Mucosa of stomach (tissue), 1 donor: Measurements from ENCODE around the gene LRRC49.
"Not testable (repeated sequence)": the region's sequence is repeated elsewhere in the genome, so short reads cannot be mapped to it uniquely, and the experiment has no call there.

Source experiments
- H3K27me3 ChIP-seq: one replicate; pipeline ENCODE4 v1.7.0; 2013; ENCODE audit warnings: mild to moderate bottlenecking, low read length; ENCODE audit not compliant: control insufficient read depth, insufficient read depth
- H3K36me3 ChIP-seq: one replicate; pipeline ENCODE4 v1.7.0; 2013; ENCODE audit warnings: low read length; ENCODE audit not compliant: control insufficient read depth, insufficient read depth
- H3K4me1 ChIP-seq: one replicate; pipeline ENCODE4 v1.7.0; 2013; ENCODE audit warnings: mild to moderate bottlenecking, low read length; ENCODE audit not compliant: control insufficient read depth, insufficient read depth
- H3K4me3 ChIP-seq: one replicate; pipeline ENCODE4 v1.7.0; 2013; ENCODE audit warnings: low read length
- H3K9ac ChIP-seq: one replicate; pipeline ENCODE4 v1.7.0; 2013; ENCODE audit warnings: mild to moderate bottlenecking, low read length, moderate library complexity
- H3K9me3 ChIP-seq: one replicate; pipeline ENCODE4 v1.7.0; 2013; ENCODE audit warnings: mild to moderate bottlenecking, low read length, moderate library complexity; ENCODE audit not compliant: control insufficient read depth
- donor health status: Pancreatic carcinoma.

The LRRC49 gene

DNA sequence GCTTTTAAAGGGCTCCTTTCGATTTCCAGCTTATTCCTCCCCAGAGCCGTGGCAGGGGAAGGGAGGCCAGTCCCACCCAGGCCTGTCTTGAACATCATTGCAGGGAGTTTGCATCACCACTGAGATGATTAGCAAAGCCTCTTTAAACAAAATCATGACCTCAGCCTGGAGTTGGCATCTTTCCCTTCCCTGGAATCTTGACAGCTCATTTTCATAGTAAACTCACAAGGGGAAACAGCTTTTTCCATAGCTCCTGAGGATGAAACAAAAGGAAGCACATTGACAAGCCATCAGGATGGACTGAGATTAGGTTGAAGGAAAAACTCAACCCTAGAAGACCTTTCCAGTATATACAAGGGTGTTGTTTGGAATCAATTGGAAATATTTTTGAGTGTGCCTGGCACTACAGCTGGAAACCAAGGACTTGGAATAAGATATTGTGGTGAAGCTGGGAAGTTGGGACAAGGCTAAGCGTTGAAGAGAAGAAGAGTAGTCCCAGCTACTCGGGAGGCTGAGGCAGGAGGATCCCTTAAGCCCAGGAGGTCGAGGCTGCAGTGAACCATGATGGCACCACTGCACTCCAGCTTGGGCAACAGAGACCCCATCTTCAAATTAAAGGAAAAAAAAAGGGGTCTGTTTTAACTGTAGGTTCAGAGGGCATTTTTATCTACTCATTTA, 35.6 kb upstream of the LRRC49 start:
- Histone ChIP-seq H3K27me3 (peaks cover 29% of the 10 kb centered on the region), H3K9ac (no peak overlapping the region), H3K36me3 (no peaks in the 10 kb centered on the region), H3K9me3 (no peaks in the 10 kb centered on the region), H3K4me3 (no peak overlapping the region), H3K4me1 (no peaks in the 10 kb centered on the region)

DNA sequence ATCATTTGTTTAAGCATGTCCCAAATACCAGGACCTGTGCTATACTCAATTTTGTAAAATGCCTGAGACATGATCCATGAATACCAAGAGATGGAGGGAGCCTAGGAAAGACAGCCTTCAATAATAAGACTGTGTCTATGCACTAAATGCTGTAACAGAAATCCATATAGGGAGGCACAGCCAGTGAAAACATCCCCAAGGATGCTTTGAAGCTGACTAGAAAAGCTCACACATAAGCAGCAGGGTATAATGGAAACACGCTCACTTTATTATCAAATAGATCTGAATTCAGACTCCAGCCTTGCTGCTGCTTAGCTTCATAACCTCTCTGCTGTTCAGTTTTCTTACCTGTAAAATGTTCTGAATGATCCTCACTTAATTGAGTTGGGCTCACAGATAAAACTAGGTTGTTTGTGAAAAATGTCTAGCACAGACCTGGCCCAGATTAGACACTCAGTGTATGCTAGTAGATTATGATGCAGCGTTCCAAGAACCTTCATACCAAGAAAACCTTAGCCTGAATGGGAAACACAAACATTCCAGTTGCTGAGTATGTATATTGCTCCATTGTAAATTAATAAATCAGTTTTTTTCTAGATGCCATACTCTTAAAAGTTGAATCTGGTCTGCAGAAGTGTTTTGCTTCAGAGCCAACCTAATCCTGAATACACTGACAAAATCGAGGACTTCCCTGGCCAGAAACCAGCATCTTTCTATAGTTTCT, 34.9 kb upstream of the LRRC49 start:
- Histone ChIP-seq H3K9ac (no peak overlapping the region), H3K27me3 (peaks cover 22% of the 10 kb centered on the region), H3K36me3 (no peaks in the 10 kb centered on the region), H3K9me3 (no peaks in the 10 kb centered on the region), H3K4me1 (no peaks in the 10 kb centered on the region), H3K4me3 (no peak overlapping the region)

DNA sequence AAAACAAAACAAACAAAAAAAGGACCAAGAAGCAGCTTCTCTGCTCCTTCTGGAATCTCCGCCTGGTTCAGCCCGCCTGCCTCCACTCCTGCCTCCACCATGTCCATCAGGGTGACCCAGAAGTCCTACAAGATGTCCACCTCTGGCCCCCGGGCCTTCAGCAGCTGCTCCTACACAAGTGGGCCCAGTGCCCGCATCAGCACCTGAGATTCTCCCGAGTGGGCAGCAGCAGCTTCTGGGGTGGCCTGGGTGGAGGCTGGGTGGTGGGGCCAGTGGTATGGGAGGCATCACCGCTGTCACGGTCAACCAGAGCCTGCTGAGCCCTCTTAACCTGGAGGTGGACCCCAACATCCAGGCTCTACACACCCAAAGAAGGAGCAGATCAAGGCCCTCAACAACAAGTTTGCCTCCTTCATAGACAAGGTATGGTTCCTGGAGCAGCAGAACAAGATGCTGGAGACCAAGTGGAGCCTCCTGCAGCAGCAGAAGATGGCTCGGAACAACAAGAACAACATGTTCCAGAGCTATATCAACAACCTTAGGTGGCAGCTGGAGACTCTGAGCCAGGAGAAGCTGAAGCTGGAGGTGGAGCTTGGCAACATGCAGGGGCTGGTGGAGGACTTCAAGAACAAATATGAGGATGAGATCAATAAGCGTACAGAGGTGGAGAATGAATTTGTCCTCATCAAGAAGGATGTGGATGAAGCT, 33.9 kb upstream of the LRRC49 start:
- H3K4me3 ChIP-seq, H3K9me3 ChIP-seq, H3K9ac ChIP-seq, H3K4me1 ChIP-seq, H3K36me3 ChIP-seq: not testable (repeated sequence)
- H3K27me3 ChIP-seq, result peaks cover 11% of the 10 kb centered on the region

DNA sequence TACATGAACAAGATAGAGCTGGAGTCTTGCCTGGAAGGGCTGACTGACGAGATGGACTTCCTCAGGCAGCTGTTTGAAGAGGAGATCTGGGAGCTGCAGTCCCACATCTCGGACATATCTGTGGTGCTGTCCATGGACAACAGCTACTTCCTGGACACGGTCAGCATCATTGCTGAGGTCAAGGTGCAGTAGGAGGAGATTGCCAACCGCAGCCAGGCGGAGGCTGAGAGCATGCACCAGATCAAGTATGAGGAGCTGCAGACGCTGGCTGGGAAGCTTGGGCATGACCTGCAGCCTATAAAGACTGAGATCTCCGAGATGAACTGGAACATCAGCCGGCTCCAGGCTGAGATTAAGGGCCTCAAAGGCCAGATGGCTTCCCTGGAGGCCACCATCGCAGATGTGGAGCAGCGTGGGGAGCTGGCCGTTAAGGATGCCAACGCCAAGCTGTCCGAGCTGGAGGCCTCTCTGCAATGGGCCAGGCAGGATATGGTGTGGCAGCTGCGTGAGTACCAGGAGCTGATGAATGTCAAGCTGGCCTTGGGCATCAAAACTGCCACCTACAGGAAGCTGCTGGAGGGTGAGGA, 33.2 kb upstream of the LRRC49 start:
- no peak overlapping the region for H3K9ac ChIP-seq
- H3K36me3 ChIP-seq, result no peaks in the 10 kb centered on the region
- no peak overlapping the region for H3K4me3 ChIP-seq
- H3K4me1 ChIP-seq, result no peaks in the 10 kb centered on the region
- peaks cover 8% of the 10 kb centered on the region for H3K27me3 ChIP-seq
- H3K9me3 ChIP-seq, result no peaks in the 10 kb centered on the region

DNA sequence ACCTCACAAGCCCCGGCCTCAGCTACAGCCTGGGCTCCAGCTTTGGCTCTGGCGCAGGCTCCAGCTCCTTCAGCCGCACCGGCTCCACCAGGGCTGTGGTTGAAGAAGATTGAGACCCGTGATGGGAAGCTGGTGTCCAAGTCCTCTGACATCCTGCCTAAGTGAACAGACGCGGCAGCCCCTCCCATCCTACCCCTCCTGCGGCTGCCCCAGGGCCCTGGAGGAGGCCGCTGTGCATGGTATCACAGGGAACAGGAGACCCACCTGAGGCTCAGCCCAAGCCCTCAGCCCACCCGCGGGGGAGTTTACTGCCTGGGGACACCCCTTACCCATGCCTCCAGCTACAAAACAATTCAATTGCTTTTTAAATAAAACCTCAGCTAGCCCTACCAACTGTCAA, 32.6 kb upstream of the LRRC49 start:
- H3K27me3 ChIP-seq, result peaks cover 4% of the 10 kb centered on the region
- no peaks in the 10 kb centered on the region for H3K4me1 ChIP-seq
- no peaks in the 10 kb centered on the region for H3K9me3 ChIP-seq
- H3K36me3 ChIP-seq, result no peaks in the 10 kb centered on the region
- no peak overlapping the region for H3K4me3 ChIP-seq
- no peak overlapping the region for H3K9ac ChIP-seq

DNA sequence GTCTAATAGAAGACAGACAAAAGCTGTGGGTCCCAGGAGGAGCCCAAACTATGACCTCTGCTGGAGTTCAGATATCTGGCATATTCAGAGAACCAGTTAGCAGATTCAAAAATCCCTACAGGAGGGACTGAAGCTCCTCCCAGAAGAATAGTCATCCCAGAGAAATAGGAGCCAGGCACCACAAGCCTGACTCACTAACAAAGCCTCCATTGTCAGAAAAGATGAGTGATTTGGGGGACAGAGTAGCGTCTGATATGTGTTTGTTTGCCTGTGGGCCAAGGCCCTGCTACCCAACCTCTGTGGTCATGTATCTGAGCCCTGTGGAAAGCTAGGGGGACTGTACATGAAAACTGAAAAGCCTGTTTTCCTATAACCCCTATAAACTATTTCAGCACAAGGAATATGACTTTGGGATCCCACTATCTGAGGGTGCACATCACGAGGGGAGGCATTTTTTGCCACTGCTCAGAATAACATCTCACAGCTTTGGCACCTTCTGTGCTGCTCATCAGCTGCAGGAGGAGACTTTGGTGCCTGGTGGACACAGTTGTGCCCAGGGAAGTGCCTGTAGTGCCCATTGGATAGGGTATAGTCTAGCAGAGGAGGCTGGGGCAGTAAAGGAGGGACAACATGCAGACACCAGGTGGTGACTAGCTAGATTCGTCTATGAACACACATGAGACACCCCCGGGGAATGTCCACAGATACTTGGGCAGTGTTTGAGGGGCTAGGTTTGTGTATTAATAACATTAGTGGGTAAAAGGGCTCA, 29.0 kb upstream of the LRRC49 start:
- no peak overlapping the region for H3K4me3 ChIP-seq
- H3K4me1 ChIP-seq, result no peaks in the 10 kb centered on the region
- peaks cover 4% of the 10 kb centered on the region for H3K27me3 ChIP-seq
- H3K9me3 ChIP-seq, result no peaks in the 10 kb centered on the region
- H3K9ac ChIP-seq, result no peak overlapping the region
- no peaks in the 10 kb centered on the region for H3K36me3 ChIP-seq

DNA sequence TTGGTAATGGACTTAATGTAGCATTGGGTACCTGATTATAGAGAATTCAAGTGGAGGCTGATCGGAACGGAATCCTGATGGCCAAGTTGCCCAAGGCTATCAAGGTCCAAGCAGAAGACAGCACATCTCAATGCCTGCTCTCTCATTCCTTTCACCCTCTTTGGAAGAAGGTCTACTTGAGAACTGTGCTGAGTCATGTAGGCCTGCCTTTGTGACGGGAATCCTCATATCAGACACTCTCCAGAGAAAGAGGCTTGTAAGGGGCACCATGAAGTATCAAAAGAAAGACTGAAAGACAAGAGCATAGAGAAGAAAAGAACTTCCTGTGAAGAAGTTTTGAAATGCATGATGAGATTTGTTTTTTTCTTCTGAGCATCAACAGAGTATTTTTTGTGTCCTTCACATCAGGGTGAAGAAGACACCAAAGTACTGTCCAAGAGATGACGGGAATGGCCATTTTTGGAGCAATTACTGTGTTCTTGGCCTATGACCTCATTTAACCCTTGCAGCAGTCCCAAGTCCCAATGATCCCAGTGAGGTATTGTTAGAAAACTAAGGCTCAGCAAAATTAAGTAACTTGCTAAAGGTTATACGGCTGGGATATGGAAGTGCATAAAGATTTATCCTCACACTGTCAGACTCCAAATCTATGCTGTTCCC, 25.5 kb upstream of the LRRC49 start:
- Histone ChIP-seq H3K36me3 (no peaks in the 10 kb centered on the region), H3K4me1 (no peaks in the 10 kb centered on the region), H3K27me3 (no peaks in the 10 kb centered on the region), H3K9me3 (no peaks in the 10 kb centered on the region), H3K9ac (no peak overlapping the region), H3K4me3 (no peak overlapping the region)

DNA sequence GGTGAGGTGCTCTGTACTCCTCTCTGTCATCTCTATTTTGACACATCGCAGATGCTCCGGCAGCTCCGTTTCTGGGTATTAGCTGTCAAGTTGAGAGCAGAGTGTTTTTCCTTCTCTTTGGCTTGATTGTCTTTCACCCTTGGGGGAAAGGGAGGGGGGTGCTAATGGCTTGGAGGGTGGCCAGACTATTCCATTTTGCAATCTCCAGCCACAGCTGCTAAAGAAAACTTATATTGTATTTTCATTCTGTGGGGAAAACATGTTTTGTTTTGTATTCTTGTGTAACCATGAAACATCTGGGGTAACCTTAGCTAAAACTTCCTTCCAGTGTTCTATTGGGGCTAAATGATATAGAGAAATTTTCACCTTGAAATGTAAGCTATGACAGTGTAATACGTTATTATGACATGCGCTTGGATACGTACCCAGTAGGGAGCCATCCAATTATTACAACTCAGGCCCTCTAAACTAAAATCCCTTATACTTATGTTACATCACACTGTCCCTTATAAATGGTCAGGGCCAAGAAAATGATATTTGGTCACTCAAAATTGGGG, 24.6 kb upstream of the LRRC49 start:
- no peak overlapping the region for H3K9ac ChIP-seq
- no peaks in the 10 kb centered on the region for H3K27me3 ChIP-seq
- no peak overlapping the region for H3K4me3 ChIP-seq
- no peaks in the 10 kb centered on the region for H3K4me1 ChIP-seq
- no peaks in the 10 kb centered on the region for H3K36me3 ChIP-seq
- no peaks in the 10 kb centered on the region for H3K9me3 ChIP-seq

DNA sequence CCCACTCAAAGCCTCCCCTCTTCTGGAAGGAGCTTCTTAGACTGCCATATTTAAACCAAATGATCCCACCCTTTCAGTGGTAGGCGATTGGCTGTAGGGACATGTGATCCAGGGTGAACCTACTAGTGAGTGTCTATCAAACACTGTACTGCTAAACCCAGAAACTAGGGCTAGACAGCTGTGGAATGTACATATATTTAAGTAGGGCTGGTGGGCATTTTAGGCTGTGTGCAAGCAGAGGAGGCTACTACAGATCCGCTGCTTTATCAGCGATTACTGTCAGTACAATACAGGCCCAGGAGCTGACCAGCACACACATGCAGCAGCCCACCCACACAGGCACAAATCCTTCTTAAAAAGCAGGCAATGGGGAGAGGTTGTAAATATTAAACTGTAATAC, 23.3 kb upstream of the LRRC49 start:
- no peaks in the 10 kb centered on the region for H3K36me3 ChIP-seq
- H3K9ac ChIP-seq, result no peak overlapping the region
- H3K9me3 ChIP-seq, result no peaks in the 10 kb centered on the region
- no peaks in the 10 kb centered on the region for H3K27me3 ChIP-seq
- H3K4me3 ChIP-seq, result no peak overlapping the region
- no peaks in the 10 kb centered on the region for H3K4me1 ChIP-seq

DNA sequence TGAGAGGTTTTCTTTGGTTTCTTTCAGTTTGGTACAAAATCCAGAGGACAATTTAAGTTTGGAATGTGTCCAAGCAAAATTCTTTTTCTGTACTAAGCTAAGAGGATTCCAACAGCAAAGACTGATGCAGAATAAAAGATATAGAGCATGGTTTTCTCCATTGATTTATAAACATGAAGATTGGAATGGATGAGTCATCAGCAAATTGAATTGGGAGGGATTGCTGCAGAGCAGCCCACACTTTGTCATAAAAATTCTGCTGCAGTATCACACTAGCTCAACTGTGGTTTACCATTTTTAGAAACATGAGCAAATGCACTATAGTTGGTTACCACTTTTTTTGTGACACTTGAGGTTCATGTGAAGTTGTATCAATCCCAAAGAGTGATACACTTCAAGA, 22.6 kb upstream of the LRRC49 start:
- no peaks in the 10 kb centered on the region for H3K36me3 ChIP-seq
- H3K4me3 ChIP-seq, result no peak overlapping the region
- H3K9me3 ChIP-seq, result no peaks in the 10 kb centered on the region
- no peak overlapping the region for H3K9ac ChIP-seq
- no peaks in the 10 kb centered on the region for H3K4me1 ChIP-seq
- H3K27me3 ChIP-seq, result no peaks in the 10 kb centered on the region

DNA sequence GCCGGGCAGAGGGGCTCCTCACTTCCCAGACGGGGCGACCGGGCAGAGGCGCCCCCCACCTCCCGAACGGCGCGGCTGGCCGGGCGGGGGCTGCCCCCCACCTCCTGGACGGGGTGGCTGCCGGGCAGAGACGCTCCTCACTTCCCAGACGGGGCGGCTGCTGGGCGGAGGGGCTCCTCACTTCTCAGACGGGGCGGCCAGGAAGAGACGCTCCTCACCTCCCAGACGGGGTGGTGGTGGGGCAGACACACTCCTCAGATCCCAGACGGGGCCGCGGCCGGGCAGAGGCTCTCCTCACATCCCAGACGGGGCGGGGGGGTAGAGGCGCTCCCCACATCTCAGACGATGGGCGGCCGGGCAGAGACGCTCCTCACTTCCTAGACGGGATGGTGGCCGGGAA, 21.1 kb upstream of the LRRC49 start:
- not testable (repeated sequence) for H3K27me3 ChIP-seq, H3K9me3 ChIP-seq, H3K9ac ChIP-seq, H3K36me3 ChIP-seq, H3K4me1 ChIP-seq, H3K4me3 ChIP-seq
